ENCODE measurements around the gene DMRTC2.

Gene DMRTC2

GRCh38 chr19:41880329-41880708 is 35.5 kb downstream of the DMRTC2 start:
- H3K79me2 ChIP-seq (ENCODE audit: low read length), result peaks cover 46% of the 10 kb centered on the region
- TF ChIP-seq EZH2phosphoT487 (IDR thresholded peaks at IDR 0.05; ENCODE audit: low read depth), result no peak
- TF ChIP-seq CTCF (IDR thresholded peaks at IDR 0.05; ENCODE audit: low read depth, low read length), result no peak
- H3K4me2 ChIP-seq (ENCODE audit: low read length), result no peak overlapping the region
- no peak overlapping the region for H2AFZ ChIP-seq (ENCODE audit: low read depth, low read length)
- H3K36me3 ChIP-seq (replicated peaks; ENCODE audit: low read depth, low read length), result peaks cover 24% of the 10 kb centered on the region
- no peak overlapping the region for H3K4me3 ChIP-seq (ENCODE audit: low read length)
- no peaks in the 10 kb centered on the region for H3K27me3 ChIP-seq (ENCODE audit: low read depth, low read length)
- H3K4me1 ChIP-seq (ENCODE audit: low read length), result peaks cover 40% of the 10 kb centered on the region
- peaks cover 4% of the 10 kb centered on the region; the same call in 1 of the 2 replicates for H3K9me3 ChIP-seq (ENCODE audit: insufficient read depth, low read length)
- H4K20me1 ChIP-seq (ENCODE audit: insufficient read depth, low read length), result peaks cover 13% of the 10 kb centered on the region
- no peak overlapping the region for H3K9ac ChIP-seq (ENCODE audit: low read length)
- H3K27ac ChIP-seq (ENCODE audit: low read length), result no peak overlapping the region

GRCh38 chr19:41882568-41883462 is 38.0 kb downstream of the DMRTC2 start, which contains the start of gene ARHGEF1:
Gene ARHGEF1 (plus strand): TSS chr19:41883184. CDS start chr19:41888083, 4,899 bp downstream.
- peaks cover 56% of the 10 kb centered on the region for H3K79me2 ChIP-seq (ENCODE audit: low read length)
- peaks cover 21% of the 10 kb centered on the region for H3K36me3 ChIP-seq (replicated peaks; ENCODE audit: low read depth, low read length)
- peak within 1 kb of the TSS; percentile 78 for H3K27ac ChIP-seq (ENCODE audit: low read length)
- no peak within 1 kb of the TSS; the same call in 1 of the 2 replicates for H2AFZ ChIP-seq (ENCODE audit: low read depth, low read length)
- no peaks in the 10 kb centered on the region for H3K9me3 ChIP-seq (ENCODE audit: insufficient read depth, low read length)
- H3K9ac ChIP-seq (ENCODE audit: low read length), result peak within 1 kb of the TSS; percentile 91
- H4K20me1 ChIP-seq (ENCODE audit: insufficient read depth, low read length), result peaks cover 24% of the 10 kb centered on the region
- peaks cover 40% of the 10 kb centered on the region for H3K4me1 ChIP-seq (ENCODE audit: low read length)
- peak within 1 kb of the TSS; percentile 85 for H3K4me2 ChIP-seq (ENCODE audit: low read length)
- H3K27me3 ChIP-seq (ENCODE audit: low read depth, low read length), result no peaks in the 10 kb centered on the region
- peak within 1 kb of the TSS; percentile 85 for H3K4me3 ChIP-seq (ENCODE audit: low read length)
- TF ChIP-seq CTCF (IDR thresholded peaks at IDR 0.05; ENCODE audit: low read depth, low read length) (no peak), EZH2phosphoT487 (IDR thresholded peaks at IDR 0.05; ENCODE audit: low read depth) (no peak)

GRCh38 chr19:41883463-41883820 is 38.6 kb downstream of the DMRTC2 start:
- Histone ChIP-seq H2AFZ (ENCODE audit: low read depth, low read length) (no peak overlapping the region; the same call in 1 of the 2 replicates), H3K79me2 (ENCODE audit: low read length) (peaks cover 50% of the 10 kb centered on the region), H3K27ac (ENCODE audit: low read length) (peak overlapping the region; percentile 78)

More at GRCh38 chr19:41883463-41883820, 38.6 kb downstream of the DMRTC2 start:
- TF ChIP-seq EZH2phosphoT487 (IDR thresholded peaks at IDR 0.05; ENCODE audit: low read depth) (no peak), CTCF (IDR thresholded peaks at IDR 0.05; ENCODE audit: low read depth, low read length) (no peak)
- no peaks in the 10 kb centered on the region for H3K9me3 ChIP-seq (ENCODE audit: insufficient read depth, low read length)
- peaks cover 22% of the 10 kb centered on the region for H4K20me1 ChIP-seq (ENCODE audit: insufficient read depth, low read length)
- peak overlapping the region; percentile 85 for H3K4me3 ChIP-seq (ENCODE audit: low read length)
- no peaks in the 10 kb centered on the region for H3K27me3 ChIP-seq (ENCODE audit: low read depth, low read length)
- peaks cover 15% of the 10 kb centered on the region for H3K36me3 ChIP-seq (replicated peaks; ENCODE audit: low read depth, low read length)
- H3K4me2 ChIP-seq (ENCODE audit: low read length), result peak overlapping the region; percentile 85
- H3K4me1 ChIP-seq (ENCODE audit: low read length), result peaks cover 37% of the 10 kb centered on the region
- H3K9ac ChIP-seq (ENCODE audit: low read length), result peak overlapping the region; percentile 91
